ENCODE data around the gene ZFP91. TPM values are rescaled to one million over a fixed set of nuclear protein-coding genes. Genes with fewer than 3 reads are reported as not detected.

Gene ZFP91
- total and polyA plus RNA-seq, 2 of the 13 experiments (the other 11 are each of a cell fraction or from before 2014, with no cell fraction given) = 13.5 to 38.6 TPM

DNA sequence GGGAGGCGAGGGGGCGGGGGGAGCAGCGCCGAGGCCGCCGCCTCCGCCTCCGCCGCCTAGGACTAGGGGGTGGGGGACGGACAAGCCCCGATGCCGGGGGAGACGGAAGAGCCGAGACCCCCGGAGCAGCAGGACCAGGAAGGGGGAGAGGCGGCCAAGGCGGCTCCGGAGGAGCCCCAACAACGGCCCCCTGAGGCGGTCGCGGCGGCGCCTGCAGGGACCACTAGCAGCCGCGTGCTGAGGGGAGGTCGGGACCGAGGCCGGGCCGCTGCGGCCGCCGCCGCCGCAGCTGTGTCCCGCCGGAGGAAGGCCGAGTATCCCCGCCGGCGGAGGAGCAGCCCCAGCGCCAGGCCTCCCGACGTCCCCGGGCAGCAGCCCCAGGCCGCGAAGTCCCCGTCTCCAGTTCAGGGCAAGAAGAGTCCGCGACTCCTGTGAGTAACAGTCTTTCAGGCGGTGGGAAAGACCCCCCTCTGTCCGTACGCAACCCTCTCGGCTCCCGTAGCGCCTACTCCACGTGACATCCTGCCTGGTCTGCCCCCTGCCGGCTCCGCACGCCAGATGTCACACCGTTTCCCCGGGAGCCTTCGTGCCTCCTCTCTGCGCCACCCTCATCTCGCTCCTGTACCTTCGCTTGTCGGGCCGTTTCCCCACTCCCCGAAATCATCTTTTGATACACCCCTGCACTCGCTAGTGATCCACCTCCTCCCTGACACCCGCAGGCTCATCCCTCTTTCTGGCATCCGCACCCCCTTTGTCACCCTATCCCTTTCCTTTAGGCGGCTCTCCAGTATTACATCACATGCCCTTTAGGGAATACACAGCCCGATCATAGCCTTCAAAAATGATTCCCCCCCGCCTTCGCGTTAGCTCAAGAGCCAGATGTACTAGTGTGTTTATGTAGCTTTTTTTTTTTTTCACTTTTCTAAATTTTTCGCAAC is 598 bp downstream of the ZFP91 start (continued):
- TF ChIP-seq, protein P1, sequence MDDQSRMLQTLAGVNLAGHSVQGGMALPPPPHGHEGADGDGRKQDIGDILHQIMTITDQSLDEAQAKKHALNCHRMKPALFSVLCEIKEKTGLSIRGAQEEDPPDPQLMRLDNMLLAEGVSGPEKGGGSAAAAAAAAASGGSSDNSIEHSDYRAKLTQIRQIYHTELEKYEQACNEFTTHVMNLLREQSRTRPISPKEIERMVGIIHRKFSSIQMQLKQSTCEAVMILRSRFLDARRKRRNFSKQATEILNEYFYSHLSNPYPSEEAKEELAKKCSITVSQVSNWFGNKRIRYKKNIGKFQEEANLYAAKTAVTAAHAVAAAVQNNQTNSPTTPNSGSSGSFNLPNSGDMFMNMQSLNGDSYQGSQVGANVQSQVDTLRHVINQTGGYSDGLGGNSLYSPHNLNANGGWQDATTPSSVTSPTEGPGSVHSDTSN (CRISPR knock-in tag; IDR thresholded peaks at IDR 0.05; ENCODE audit: borderline replicate concordance) = no peak
- TF ChIP-seq, protein P2, sequence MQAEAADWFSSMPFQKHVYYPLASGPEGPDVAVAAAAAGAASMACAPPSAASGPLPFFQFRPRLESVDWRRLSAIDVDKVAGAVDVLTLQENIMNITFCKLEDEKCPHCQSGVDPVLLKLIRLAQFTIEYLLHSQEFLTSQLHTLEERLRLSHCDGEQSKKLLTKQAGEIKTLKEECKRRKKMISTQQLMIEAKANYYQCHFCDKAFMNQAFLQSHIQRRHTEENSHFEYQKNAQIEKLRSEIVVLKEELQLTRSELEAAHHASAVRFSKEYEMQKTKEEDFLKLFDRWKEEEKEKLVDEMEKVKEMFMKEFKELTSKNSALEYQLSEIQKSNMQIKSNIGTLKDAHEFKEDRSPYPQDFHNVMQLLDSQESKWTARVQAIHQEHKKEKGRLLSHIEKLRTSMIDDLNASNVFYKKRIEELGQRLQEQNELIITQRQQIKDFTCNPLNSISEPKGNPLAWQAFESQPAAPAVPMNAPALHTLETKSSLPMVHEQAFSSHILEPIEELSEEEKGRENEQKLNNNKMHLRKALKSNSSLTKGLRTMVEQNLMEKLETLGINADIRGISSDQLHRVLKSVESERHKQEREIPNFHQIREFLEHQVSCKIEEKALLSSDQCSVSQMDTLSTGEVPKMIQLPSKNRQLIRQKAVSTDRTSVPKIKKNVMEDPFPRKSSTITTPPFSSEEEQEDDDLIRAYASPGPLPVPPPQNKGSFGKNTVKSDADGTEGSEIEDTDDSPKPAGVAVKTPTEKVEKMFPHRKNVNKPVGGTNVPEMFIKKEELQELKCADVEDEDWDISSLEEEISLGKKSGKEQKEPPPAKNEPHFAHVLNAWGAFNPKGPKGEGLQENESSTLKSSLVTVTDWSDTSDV (CRISPR knock-in tag; IDR thresholded peaks at IDR 0.05) = peak; percentile 32; the same call in 1 of the 2 replicates
- TF ChIP-seq ZNF644 (CRISPR knock-in tag; IDR thresholded peaks at IDR 0.05; ENCODE audit: low read depth) (no peak), RFX5 (IDR thresholded peaks at IDR 0.05; ENCODE audit: low read depth, low read length) (no peak), ZEB1 (IDR thresholded peaks at IDR 0.05; ENCODE audit: insufficient replicate concordance, low read depth) (no peak), FOXK1 (CRISPR knock-in tag; IDR thresholded peaks at IDR 0.05; ENCODE audit: borderline replicate concordance, low read depth) (peak; percentile 37; the same call in 1 of the 2 replicates), ZNF136 (CRISPR knock-in tag; IDR thresholded peaks at IDR 0.05; ENCODE audit: low read depth) (0 out of 2 replicates have a peak, but pooled peaks have one; percentile 46), SOX5 (CRISPR knock-in tag; IDR thresholded peaks at IDR 0.05; ENCODE audit: borderline replicate concordance) (no peak), SALL1 (CRISPR knock-in tag; IDR thresholded peaks at IDR 0.05) (peak; percentile 68), SMARCE1 (IDR thresholded peaks at IDR 0.05; ENCODE audit: borderline replicate concordance) (no peak), ZNF30 (CRISPR knock-in tag; IDR thresholded peaks at IDR 0.05) (no peak), SP140L (CRISPR knock-in tag; IDR thresholded peaks at IDR 0.05; ENCODE audit: borderline replicate concordance) (no peak), ERF (CRISPR knock-in tag; IDR thresholded peaks at IDR 0.05) (peak; percentile 82), ZNF777 (CRISPR knock-in tag; IDR thresholded peaks at IDR 0.05) (no peak), ZNF839 (CRISPR knock-in tag; IDR thresholded peaks at IDR 0.05; ENCODE audit: borderline replicate concordance) (no peak)
- TF ChIP-seq, protein P3, sequence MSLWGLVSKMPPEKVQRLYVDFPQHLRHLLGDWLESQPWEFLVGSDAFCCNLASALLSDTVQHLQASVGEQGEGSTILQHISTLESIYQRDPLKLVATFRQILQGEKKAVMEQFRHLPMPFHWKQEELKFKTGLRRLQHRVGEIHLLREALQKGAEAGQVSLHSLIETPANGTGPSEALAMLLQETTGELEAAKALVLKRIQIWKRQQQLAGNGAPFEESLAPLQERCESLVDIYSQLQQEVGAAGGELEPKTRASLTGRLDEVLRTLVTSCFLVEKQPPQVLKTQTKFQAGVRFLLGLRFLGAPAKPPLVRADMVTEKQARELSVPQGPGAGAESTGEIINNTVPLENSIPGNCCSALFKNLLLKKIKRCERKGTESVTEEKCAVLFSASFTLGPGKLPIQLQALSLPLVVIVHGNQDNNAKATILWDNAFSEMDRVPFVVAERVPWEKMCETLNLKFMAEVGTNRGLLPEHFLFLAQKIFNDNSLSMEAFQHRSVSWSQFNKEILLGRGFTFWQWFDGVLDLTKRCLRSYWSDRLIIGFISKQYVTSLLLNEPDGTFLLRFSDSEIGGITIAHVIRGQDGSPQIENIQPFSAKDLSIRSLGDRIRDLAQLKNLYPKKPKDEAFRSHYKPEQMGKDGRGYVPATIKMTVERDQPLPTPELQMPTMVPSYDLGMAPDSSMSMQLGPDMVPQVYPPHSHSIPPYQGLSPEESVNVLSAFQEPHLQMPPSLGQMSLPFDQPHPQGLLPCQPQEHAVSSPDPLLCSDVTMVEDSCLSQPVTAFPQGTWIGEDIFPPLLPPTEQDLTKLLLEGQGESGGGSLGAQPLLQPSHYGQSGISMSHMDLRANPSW (CRISPR knock-in tag; IDR thresholded peaks at IDR 0.05; ENCODE audit: borderline replicate concordance) = no peak
- TF ChIP-seq, protein P4, sequence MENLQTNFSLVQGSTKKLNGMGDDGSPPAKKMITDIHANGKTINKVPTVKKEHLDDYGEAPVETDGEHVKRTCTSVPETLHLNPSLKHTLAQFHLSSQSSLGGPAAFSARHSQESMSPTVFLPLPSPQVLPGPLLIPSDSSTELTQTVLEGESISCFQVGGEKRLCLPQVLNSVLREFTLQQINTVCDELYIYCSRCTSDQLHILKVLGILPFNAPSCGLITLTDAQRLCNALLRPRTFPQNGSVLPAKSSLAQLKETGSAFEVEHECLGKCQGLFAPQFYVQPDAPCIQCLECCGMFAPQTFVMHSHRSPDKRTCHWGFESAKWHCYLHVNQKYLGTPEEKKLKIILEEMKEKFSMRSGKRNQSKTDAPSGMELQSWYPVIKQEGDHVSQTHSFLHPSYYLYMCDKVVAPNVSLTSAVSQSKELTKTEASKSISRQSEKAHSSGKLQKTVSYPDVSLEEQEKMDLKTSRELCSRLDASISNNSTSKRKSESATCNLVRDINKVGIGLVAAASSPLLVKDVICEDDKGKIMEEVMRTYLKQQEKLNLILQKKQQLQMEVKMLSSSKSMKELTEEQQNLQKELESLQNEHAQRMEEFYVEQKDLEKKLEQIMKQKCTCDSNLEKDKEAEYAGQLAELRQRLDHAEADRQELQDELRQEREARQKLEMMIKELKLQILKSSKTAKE (CRISPR knock-in tag; IDR thresholded peaks at IDR 0.05; ENCODE audit: borderline replicate concordance) = no peak
- TF ChIP-seq, protein P5, sequence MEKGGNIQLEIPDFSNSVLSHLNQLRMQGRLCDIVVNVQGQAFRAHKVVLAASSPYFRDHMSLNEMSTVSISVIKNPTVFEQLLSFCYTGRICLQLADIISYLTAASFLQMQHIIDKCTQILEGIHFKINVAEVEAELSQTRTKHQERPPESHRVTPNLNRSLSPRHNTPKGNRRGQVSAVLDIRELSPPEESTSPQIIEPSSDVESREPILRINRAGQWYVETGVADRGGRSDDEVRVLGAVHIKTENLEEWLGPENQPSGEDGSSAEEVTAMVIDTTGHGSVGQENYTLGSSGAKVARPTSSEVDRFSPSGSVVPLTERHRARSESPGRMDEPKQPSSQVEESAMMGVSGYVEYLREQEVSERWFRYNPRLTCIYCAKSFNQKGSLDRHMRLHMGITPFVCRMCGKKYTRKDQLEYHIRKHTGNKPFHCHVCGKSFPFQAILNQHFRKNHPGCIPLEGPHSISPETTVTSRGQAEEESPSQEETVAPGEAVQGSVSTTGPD (CRISPR knock-in tag; IDR thresholded peaks at IDR 0.05) = no peak
